EL (cell line): ENCODE results near the gene SLC12A4.
"Not testable (repeated sequence)": the region's sequence is repeated elsewhere in the genome, so short reads cannot be mapped to it uniquely, and the experiment has no call there.

Experiments used
- DNase-seq: peaks from one replicate; pipeline ENCODE4 v3.0.0-alpha.2; 2016

The SLC12A4 gene

DNA sequence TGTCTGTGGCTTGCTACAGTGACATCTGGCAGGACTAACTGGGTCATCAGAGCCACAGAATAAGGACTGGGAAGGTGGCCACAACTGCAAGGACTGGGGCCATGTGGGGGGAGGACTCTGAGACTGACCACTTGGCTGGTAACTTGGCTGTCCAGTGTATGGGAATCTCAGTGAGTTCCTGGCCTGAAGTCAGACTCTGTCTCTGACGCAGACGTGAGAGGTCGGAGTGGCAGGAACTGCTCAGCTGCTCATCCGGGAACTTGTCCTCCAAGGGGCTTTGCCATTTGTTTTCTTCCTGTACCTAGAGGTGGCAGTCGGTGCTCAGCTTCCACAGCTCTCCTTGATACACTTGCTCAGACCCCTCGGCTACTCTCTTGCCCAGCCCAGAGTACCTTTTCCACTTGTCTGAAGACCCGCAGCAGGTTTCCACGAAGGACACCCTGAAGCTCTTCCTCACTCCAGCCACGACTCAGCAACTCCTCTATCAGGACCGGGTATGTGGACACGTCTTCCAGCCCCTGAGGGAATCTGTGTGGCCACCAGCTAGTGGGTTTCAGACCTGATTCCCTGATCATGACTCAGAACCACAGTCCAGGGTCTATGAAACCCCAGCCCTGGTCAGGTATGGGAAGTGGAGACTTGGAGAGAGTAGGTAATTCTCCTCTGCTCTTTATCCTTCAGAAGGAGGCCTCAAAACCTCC is 19.2 kb upstream of the SLC12A4 start:
- DNase-seq: peak; percentile 66

DNA sequence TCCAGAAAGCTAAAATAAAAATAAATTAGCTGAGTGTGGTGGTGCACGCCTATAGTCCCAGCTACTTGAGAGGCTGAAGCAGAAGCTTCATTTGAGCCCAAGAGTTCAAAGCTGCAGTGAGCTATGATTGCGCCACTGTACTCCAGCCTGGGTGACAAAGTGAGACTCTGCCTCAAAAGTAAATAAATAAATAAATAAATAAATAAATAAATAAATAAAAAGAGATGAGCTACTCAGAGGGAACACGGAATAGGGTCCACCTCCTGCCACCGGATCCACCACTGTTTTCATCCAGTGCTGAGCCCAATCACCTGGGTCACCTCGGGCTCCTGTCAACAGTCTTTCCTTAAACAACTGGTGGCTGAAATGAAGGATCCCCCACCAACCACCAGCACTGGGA is 18.5 kb upstream of the SLC12A4 start:
- DNase-seq: no peak

DNA sequence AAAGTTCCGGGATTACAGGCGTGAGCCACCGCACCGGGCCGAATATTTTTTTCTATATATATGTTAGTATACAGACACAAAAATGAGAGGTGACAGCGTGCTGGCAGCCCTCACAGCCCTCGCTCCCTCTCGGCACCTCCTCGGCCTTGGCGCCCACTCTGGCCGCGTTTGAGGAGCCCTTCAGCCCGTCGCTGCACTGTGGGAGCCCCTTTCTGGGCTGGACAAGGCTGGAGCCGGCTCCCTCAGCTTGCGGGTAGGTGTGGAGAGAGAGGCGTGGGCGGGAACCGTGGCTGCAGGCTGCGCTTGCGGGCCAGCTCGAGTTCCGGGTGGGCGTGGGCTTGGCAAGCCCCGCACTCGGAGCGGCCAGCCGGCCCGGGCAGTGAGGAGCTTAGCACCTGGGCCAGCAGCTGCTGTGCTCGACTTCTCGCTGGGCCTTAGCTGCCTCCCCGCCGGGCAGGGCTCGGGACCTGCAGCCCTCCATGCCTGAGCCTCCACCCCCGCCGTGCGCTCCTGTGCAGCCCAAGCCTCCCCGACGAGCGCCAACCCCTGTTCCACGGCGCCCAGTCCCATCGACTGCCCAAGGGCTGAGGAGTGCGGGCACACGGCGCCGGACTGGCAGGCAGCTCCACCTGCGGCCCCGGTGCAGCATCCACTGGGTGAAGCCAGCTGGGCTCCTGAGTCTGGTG is 13.7 kb upstream of the SLC12A4 start:
- no peak for DNase-seq

DNA sequence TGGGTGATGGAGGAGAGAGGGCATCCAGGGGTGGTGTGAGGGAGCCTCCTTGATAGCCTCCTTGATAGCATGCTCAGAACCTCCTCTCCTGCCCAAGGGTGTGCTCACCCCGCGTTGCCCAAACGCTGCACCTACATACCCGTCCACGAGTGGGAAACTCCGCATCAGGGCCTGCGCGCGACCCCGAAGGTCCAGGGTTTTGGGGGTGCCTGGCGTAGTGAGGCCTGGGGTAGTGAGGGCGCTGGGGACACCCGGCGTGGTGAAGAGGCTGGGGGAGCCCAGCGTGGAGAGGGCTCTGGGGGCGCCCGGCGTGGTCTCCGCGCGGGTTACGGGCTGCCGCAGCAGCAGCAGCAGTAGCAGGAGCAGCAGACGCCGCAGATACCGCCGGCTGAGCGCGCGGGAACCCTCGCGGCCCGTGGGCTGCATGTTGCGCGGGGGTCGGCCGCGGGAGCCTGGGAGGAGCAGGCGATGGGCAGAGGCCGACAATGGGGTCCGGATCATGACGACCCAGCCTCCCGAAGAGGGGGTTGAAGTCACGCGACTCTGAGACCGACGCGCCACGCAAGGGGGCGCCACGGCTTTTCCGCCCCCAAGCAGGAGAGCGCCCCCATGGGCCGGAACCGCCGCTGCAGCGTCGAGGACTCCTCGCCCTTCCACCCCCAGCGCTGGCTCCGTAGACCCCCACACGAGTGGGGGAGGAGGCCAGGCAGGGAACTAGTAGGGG is 11.7 kb upstream of the SLC12A4 start, which contains the start of gene DPEP3:
Gene DPEP3, minus strand, starts transcription at position 545 of the 724 bp plus-strand sequence. Its CDS starts 119 bp downstream, at position 426.
- no peak for DNase-seq

DNA sequence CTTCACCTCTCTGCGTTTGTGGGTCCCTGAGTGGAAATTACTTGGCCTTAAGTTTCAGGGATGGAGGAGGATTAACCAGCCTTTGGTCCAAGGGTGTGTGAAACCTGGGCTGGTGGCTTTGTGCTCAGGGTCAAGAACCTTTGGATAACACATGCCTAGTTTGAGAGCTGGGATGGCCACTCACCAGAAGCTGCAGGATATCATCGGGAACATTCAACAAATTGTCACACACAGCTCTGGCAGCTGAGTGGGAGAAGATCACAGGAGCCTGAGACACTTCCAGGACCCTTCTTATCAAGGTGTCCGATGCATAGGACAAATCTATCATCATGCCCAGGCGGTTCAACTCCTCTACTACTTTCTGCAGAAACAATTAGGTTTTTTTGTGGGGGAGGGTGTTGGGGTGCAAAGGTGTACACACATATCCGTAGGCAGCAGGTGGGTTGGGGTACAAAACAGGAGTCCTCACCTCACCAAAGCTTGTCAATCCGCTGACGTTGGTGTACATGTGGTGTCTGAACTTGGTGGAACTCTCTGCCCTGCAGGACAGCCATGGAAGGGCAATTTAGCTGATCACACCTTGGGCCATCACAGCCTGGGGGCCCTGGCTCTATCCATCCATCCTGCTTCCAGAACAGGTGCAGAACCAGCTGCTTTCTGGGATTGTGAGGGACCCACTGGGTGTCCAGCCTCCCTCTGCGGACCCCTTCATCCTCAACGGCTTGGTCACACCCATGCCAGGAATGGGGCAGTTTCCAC is 9.2 kb upstream of the SLC12A4 start:
- DNase-seq: no peak

DNA sequence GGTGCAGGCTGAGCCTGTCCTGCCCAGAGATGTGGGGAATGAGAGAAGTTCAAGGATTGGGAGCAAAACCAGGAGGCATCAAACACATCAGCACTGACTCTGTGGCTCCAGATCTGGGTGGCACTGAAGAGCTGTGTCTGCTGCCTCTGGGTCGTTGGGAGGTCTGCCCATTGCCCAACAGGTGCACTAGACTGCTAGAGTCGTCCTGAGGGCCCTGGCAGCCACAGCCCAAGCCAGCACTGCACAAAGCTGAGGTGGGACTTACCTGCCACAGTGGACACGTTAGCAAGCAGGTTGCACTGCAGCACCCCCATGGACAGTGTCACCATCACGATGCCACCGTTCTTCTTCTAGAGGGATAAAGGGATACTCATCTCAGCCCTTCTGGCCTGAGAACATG is 8.6 kb upstream of the SLC12A4 start:
- DNase-seq: no peak

DNA sequence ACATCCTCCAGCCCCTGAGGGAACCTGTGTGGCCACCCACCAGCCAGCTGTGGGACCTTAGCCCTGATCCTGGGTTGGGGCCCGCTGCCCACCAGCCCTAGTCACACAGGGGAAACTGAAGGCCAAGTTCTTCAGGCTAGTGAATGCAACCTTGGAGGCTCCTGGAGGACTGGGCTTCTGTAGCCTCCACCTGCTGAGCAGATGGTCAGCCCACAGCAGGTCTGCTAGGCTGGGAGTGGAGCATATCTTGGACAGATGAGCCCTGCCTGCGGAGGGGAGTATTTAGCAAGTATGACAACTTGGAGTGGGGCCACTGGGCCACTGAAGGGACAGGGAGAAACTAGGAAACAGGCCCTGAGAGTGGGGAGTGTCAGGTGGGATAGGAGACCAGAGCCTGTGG is 7.8 kb upstream of the SLC12A4 start:
- DNase-seq: no peak

DNA sequence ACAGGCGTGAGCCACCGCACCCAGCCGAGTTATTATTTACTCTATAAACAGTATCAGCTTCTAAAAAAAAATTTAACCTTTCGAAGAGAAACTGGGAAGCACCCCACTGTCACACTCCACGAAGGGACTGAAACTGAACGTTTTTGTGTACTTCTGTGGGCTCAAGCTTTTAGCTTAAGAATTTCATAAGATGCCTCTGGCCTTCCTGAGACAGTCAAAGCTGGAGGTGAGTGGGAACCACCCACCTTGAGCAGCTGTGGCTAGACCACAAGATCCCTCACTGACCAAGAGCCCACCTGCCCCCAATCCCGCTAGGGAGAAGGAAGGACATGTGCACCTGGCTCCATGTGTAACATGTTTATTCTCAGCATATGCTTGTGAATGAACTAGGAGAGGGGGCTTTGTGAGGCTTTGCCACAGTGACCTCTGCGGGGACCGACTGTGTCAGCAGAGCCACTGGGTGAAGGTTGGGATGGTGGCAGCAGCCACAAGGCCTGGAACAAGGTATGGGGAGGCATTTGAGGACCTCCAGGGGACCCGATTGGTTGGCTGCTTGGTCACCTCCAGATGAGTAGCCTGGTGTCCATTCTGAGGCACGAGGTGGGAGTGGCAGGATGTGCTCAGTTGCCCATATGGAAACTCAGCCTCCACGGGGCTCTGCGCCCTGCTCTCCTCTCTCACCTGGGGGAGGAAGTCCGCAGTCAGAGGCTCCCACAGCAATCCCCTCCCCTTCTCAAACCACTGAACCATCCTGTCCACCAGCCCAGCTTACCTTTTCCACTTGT is 7.1 kb upstream of the SLC12A4 start:
- DNase-seq: no peak

DNA sequence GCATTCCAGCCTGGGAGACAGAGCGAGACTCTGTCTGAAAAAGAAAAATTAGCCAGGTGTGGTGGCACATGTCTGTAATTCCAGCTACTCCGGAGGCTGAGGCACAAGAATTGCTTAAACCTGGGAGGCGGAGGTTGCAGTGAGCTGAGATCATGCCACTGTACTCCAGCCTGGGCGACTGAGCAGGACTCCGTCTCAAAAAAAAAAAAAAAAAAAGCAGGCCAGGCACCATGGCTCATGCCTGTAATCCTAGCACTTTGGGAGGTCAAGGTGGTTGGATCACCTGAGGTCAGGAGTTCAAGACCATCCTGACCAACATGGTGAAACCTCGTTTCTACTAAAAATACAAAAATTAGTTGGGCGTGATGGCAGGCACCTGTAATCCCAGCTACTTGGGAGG is 3.8 kb upstream of the SLC12A4 start:
- not testable (repeated sequence) for DNase-seq

DNA sequence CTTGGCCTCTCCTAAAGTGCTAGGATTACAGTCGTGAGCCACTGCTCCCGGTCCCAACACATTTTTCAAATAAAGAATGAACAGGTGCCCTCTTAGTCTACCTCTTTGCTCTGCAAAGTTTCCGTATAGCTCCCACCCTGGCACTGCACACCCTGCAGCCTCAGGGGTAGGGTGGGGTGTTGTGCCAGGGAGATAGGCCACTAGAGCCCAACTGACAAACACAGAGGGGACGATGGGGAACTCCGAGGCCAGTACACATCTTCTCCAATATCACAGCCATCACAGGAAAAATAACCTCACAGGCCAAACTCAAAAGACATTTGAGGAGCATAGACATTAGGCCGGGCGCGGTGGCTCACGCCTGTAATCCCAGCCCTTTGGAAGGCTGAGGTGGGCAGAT is 2.7 kb upstream of the SLC12A4 start:
- DNase-seq: no peak

DNA sequence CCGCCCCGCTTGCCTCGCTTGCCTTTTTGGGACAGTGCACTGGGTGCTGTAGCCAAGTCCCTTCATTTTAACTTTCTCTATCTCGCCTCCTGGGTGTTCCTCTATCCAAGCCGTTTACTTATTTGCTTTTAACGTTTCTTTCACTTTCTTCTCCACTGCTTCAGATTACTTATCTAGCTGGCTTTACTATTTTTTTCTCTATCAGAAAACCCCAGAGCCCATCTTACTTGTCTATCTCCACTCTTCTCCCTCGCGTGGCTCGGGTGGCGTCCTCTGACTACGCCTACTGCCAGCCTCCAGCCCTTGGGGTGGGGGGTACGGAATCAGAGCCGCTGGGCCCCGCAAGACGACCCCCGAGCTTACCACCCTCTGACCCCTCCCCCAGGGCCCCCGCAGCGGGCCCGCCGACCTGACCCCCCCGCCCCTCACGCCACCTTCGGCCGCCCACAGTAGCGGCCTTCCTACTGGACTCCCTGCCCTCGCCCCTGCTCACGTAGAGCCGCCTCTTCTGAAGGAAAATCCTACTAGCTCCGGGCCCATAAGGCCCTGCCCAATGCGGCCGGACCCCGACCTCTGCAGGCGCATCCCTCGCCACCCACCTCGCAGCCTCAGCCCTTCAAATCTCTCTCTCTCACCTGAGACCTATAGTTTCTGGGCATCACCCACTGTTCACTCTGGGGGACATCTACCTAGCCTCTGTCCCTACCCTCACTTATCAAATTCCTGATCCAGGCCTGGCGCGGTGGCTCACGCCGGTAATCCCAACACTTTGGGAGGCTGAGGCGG is 1.0 kb upstream of the SLC12A4 start:
- DNase-seq: no peak

DNA sequence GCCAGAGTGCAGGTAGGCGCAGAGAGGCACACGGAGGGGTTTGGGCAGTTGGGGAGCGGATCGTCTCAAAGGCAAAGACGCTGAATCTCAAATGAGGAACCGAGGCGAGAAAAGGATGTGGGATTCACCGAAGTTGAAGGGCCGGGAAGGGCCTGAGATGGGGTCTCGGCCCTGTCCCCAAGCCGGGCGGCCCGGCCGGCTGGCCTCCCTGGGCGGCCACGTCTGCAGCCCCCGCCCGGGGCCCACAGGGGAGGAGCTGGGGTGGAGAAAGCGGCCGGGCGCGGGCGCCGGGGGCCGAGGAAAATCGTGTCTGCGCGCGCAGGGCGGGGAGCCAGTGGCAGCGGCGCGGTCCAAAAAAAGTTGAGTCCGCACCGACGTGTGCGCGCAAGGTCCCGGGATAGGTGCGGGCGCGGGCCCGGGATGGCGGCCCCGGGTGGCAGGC is 458 bp downstream of the SLC12A4 start:
- DNase-seq: peak; percentile 30

DNA sequence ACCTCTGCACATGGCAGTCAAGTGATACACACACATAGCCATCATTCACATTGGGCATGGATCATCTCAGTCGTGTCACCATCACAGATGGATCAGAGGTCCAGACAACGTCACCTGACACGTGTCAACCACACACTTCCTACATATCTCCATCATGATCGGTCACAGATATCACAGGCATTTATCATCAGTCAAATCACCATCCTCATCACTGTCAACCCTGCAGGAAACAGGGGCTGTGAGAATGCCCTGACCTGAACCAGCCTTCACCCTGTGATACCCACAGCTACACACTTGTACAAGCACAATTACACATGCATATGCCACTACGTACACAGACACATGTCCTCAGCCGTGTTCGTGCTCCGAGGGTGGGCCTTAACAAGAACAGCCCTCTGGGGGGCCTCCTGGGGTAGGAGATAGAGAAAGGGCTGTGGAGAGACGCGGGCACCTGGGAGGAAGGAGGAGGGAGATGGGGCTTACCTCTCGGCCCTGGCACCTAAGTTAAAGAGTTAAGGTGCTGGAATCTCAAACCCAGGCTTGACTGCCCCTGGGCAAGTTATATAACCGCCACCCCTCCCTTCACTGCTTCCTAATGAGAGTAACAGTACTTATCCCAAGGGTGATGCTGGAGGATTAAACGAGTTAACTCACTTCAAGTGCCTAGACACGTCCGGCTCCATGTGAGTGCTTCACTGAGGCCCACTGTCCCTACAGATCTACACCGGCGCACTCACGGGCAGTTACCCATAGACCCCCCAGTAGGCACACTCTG is 1.1 kb downstream of the SLC12A4 start:
- DNase-seq: peak; percentile 45

DNA sequence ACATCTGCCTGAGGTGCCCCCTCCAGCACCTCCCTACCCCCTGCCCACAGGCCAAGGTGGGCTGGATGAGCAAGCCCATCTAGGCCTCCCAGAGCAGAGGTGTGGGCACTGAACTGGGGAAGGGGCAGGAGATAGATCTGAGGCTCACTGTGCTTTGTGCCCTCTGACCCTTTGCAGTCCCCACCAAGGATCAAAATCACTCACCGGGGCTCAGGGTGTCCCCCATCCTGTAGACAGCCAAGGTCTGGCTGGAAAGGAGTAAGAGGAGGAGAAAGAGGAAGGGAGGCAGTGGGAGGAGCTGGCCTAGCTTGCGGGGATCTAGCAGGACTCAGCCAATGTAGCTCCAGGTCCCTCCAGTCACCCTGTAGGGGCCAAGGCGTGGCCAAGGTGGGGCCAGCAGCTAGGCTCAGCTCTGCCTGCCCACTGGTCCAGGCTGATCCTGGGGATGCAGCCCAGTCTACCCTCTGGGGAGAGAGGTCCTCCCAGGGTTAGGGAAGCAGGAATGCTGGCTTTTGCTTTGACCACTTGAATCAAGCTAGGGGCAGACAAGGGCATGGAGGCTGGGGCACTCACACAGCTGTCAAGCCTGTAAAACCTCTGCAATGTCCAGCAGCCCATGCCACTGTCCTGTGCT is 1.8 kb downstream of the SLC12A4 start:
- peak; percentile 75 for DNase-seq

DNA sequence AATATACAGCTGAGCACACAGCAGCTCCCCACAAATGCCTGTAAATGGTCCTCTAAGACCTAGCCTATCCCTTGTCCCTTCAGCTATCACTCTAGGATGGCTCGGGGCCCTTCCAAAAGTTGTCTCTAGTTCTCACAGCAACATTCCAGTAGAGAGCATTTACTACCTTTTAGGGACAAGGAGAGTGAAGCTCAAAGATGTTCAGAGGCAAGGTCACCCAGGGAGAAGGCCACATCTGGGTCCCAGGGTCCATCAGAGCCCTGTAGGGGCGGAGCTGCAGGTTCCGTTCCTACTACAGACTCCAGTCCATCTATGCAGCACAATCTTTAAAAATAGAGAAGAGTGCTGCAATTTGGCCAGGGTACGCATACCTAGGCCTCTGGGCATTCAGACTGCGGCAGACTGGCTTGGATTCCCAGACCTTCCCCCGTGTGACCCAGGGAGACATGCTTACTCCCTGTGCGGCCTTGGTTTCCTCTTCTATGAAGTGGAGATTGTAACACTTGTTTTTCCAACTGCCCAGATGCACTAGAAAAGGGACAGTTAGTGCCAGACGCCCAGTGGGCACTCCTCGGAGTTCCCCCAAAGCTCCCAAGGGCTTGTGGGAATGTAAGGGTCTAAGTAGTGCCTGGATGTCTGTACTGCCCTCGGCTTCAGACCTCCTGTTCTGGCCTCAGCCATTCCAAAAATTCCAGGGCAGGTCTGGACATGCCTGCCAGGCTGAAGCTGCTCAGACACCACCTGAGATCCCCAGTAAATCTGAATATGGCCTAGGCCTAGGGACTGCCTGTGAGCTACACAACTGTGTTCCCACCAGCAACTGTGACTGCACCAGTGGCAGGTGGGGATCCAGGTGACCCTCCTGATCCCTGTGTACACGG is 2.5 kb downstream of the SLC12A4 start:
- no peak for DNase-seq

DNA sequence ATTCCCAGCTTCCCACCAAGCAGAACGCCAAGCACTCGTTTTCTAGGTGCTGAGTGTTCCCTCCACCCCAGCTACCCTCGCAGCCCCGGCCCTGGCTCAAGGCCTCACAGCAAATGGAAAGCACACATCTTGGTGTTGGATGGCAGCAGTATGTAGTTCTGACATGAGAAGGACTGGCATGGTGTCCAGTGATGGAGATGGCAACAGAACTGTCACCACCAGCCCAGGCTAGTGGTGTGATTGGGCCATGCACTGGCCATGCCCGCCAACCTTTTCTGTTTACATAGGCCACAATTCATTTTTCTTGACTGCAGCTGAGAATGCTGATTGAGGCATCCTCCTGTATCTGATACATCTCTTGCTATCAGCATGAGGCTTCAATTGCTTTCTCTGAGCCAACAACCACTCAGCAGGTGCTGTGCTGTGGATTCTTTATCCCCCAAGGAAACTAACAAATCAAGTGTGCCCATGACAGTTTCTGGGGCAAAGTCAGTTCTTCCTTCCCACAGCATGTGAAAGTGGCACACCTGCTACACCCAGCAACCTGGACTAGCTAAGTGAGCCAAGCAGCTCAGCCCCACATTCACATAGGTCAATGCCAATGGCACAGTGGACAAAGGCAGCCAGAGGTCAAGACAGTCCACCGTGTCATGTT is 3.8 kb downstream of the SLC12A4 start:
- no peak for DNase-seq

DNA sequence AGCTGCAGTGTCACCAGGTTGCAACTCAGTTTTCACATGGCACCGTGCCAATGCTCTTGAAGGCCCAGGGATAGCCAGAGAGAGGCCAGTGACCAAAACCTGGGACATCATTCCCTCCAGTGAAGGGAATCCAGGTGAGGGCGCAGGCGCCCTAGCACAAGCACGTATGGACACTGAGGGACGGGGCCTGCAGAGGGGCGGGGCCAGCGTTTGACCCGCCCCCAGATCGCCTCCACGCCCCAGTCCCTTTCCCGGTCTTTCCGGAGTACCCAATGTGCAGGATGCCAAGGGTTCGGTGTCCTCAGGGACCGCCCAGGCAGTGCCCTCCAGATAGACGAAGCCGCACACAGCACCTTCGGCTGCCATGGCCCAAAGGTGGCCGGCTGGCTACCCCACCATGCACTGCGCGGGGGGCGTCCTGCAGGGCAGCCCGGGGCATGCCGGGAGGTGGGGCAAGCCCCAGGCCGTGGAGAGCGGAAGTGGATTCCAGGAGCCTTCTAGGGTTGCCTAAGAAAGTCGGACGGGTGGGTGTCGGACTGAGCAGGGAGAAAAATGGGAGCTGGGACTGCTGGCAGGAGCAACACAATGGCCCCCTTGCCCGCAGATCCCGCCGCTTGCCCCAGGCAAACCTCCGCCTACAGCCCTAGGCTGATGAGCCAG is 4.6 kb downstream of the SLC12A4 start:
- DNase-seq: no peak

DNA sequence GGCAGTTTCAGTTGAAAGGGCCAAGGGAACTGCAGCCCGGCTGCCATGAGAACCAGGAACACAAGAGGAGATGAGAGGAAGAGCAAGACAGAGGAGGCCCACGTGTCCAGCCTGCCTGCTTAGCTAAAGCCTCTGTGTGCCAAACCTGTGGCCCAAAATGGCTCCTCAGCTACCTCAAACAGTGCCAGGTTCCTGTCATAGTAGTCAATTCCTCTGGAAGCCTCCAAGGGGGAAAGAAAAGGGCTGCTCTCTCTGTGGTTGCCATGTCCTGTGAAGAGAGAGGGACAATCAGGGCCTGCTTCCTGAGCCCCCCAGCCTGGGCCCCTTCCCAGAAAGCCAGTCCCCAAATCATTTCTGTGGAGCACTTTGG is 5.2 kb downstream of the SLC12A4 start:
- DNase-seq: no peak
